MCF 10A (cell line): ENCODE data around the gene SORBS1. TPM values are rescaled to one million over a fixed set of nuclear protein-coding genes. Genes with fewer than 3 reads are reported as not detected.

ENCODE experiments used
- BruUV-seq: library from RNA; stranded (reverse); fragments of 400-500 nt; replicated peaks from 2 replicates; lab custom pipeline; 2021; lab: Mats Ljungman, UMichigan
- CTCF ChIA-PET: fragments of 300-600 bp; sonication (Branson Sonifier 250); formaldehyde crosslinking; extraction: SDS; loops from one replicate; lab custom pipeline; 2021; ENCODE audit warnings: antibody characterized with exemption, inconsistent platforms; lab: Yijun Ruan, JAX
- POLR2A ChIA-PET: fragments of 300-600, 350-650 bp; sonication (Branson Sonifier 250); formaldehyde crosslinking; extraction: SDS; loops from one replicate; lab custom pipeline; 2020; ENCODE audit warnings: antibody characterized with exemption, inconsistent platforms; lab: Yijun Ruan, JAX
- DNase-seq: peaks from one replicate; pipeline ENCODE4 v3.0.0-alpha.2; 2018; ENCODE audit not compliant: unreplicated experiment
- H3K27ac Mint-ChIP-seq: one replicate; pipeline ENCODE4 v1.8.0; 2022; ENCODE audit warnings: mild to moderate bottlenecking, low read depth, mixed read lengths; ENCODE audit not compliant: unreplicated experiment
- H3K27me3 Mint-ChIP-seq: one replicate; pipeline ENCODE4 v1.8.0; 2022; ENCODE audit warnings: mixed read lengths; ENCODE audit not compliant: insufficient read depth, unreplicated experiment
- H3K36me3 Mint-ChIP-seq: one replicate; pipeline ENCODE4 v1.8.0; 2022; ENCODE audit warnings: mild to moderate bottlenecking, moderate library complexity, mixed read lengths; ENCODE audit not compliant: insufficient read depth, unreplicated experiment
- H3K4me1 Mint-ChIP-seq: one replicate; pipeline ENCODE4 v1.8.0; 2022; ENCODE audit warnings: mixed read lengths; ENCODE audit not compliant: insufficient read depth, unreplicated experiment
- H3K4me3 Mint-ChIP-seq: one replicate; pipeline ENCODE4 v1.8.0; 2022; ENCODE audit warnings: mild to moderate bottlenecking, moderate library complexity, mixed read lengths; ENCODE audit not compliant: unreplicated experiment
- H3K9me3 Mint-ChIP-seq: one replicate; pipeline ENCODE4 v1.8.0; 2022; ENCODE audit warnings: mixed read lengths; ENCODE audit not compliant: unreplicated experiment
- CTCF ChIP-seq: fragments of 200-600 bp; IDR thresholded peaks from one replicate; pipeline ENCODE4 v1.8.0; 2022; ENCODE audit warnings: antibody characterized with exemption, mild to moderate bottlenecking; ENCODE audit not compliant: unreplicated experiment
- intact Hi-C: fragments of 100-400 bp; cut with micrococcal nuclease; formaldehyde crosslinking; loops from 2 replicates; pipeline ENCODE4 v1.14.1; 2022
- total RNA-seq: library from RNA; stranded (reverse); gene quantifications from 2 replicates; pipeline ENCODE4 v1.2.3, GENCODE V29; 2022

SORBS1 gene
- total RNA-seq, 1 experiment from 2014 or later = 1.0 TPM

GRCh38 chr10:95485056-95485844 lies 75.9 kb downstream of the SORBS1 start:
- Mint-ChIP-seq H3K4me1 (no peaks in the 10 kb centered on the region), H3K27ac (no peak overlapping the region), H3K36me3 (no peaks in the 10 kb centered on the region), H3K9me3 (no peaks in the 10 kb centered on the region), H3K4me3 (no peak overlapping the region), H3K27me3 (no peaks in the 10 kb centered on the region)
- intact Hi-C loops = no loop called here
- ChIA-PET POLR2A (interaction anchor here (0.7 kb wide), 1 partner anchor 11 kb away, joined by 3 read pairs; no protein-coding TSS in a partner anchor), CTCF (interaction anchor here (0.5 to 1.2 kb wide), 2 partner anchors 115 to 1156 kb away, joined by 3 to 5 read pairs; no protein-coding TSS in a partner anchor)
- DNase-seq = no peak
- no peak for TF ChIP-seq CTCF
- no TSS peak for BruUV-seq

- Mint-ChIP-seq H3K9me3 (no peaks in the 10 kb centered on the region), H3K27me3 (no peaks in the 10 kb centered on the region), H3K36me3 (no peaks in the 10 kb centered on the region), H3K27ac (no peak overlapping the region), H3K4me1 (peaks cover 6% of the 10 kb centered on the region), H3K4me3 (no peak overlapping the region)
- CTCF ChIA-PET = interaction anchor here (1.0 to 2.0 kb wide), 3 partner anchors 37 to 53 kb away, joined by 3 to 8 read pairs (median 6); no protein-coding TSS in a partner anchor
- POLR2A ChIA-PET = interaction anchor here (0.6 kb wide), 1 partner anchor 201 kb away, joined by 3 read pairs; no protein-coding TSS in a partner anchor
- DNase-seq = no peak
- no peak for TF ChIP-seq CTCF
- no TSS peak for BruUV-seq
- intact Hi-C loops = no loop called here
These were observed 78.5 kb downstream of the SORBS1 start for GRCh38 chr10:95482501-95483233.

GRCh38 chr10:95480901-95481491 lies 80.2 kb downstream of the SORBS1 start:
- Mint-ChIP-seq H3K36me3 (no peaks in the 10 kb centered on the region), H3K27me3 (no peaks in the 10 kb centered on the region), H3K4me3 (no peak overlapping the region), H3K4me1 (peaks cover 6% of the 10 kb centered on the region), H3K27ac (no peak overlapping the region), H3K9me3 (no peaks in the 10 kb centered on the region)
- TF ChIP-seq CTCF = no peak
- BruUV-seq = no TSS peak
- ChIA-PET CTCF (interaction anchor here (0.6 to 3.7 kb wide), 5 partner anchors 31 to 1028 kb away, joined by 3 to 17 read pairs (median 3); no protein-coding TSS in a partner anchor), POLR2A (no interaction called here)
- no peak for DNase-seq
- intact Hi-C loops = no loop called here
